D721Med (cell line): ENCODE data around the gene NBEA.
A peak's percentile ranks its signal among the peaks of the same experiment; 100 is the strongest.

Experiments
- DNase-seq: peaks from one replicate; pipeline ENCODE4 v3.0.0; 2011; ENCODE audit warnings: low spot score; ENCODE audit not compliant: insufficient read length
- FAIRE-seq: peaks from 2 replicates; lab custom pipeline; 2011; peaks lifted over from hg19 to GRCh38; lab: Jason Lieb, UNC
- CTCF ChIP-seq: IDR thresholded peaks from 2 replicates; pipeline ENCODE4 v1.5.1; 2012; ENCODE audit warnings: mild to moderate bottlenecking, control low read depth; ENCODE audit not compliant: insufficient read depth; ENCODE audit errors: missing control alignments

The NBEA gene

GRCh38 chr13:35534343-35534742, 592.3 kb downstream of the NBEA start:
- FAIRE-seq = no peak
- no peak for TF ChIP-seq CTCF
- no peak for DNase-seq

GRCh38 chr13:35548790-35549189, 606.7 kb downstream of the NBEA start:
- FAIRE-seq (no peak), DNase-seq (no peak)
- no peak for TF ChIP-seq CTCF

- FAIRE-seq = no peak
- DNase-seq = no peak
- TF ChIP-seq CTCF = no peak
Observed at GRCh38 chr13:35549481-35549880, 607.4 kb downstream of the NBEA start.

- peak; percentile 79 for FAIRE-seq
- DNase-seq = no peak
- TF ChIP-seq CTCF = no peak
Observed at GRCh38 chr13:35552172-35552844, 610.2 kb downstream of the NBEA start.

- DNase-seq (no peak), FAIRE-seq (peak; percentile 76)
- no peak for TF ChIP-seq CTCF
Observed at GRCh38 chr13:35554972-35555623, 613.0 kb downstream of the NBEA start.

- no peak for TF ChIP-seq CTCF
- FAIRE-seq (no peak), DNase-seq (no peak)
Observed at GRCh38 chr13:35557475-35557874, 615.4 kb downstream of the NBEA start.

- no peak for TF ChIP-seq CTCF
- DNase-seq (no peak), FAIRE-seq (no peak)
Observed at GRCh38 chr13:35561540-35561939, 619.5 kb downstream of the NBEA start.
